GM19193 (cell line): ENCODE data around the gene MTCH2.

Experiments
- POLR2A ChIP-seq: IDR thresholded peaks from 4 replicates; pipeline ENCODE4 v1.6.1; 2011; ENCODE audit not compliant: insufficient read depth, insufficient read length; ENCODE audit errors: extremely low read depth

MTCH2 gene

GRCh38 chr11:47603295-47603694 is 39.1 kb downstream of the MTCH2 start:
- no peak for TF ChIP-seq POLR2A

GRCh38 chr11:47599902-47600301 is 42.5 kb downstream of the MTCH2 start:
- TF ChIP-seq POLR2A, result no peak

GRCh38 chr11:47595967-47596366 is 46.4 kb downstream of the MTCH2 start:
- no peak for TF ChIP-seq POLR2A

GRCh38 chr11:47595029-47595428 is 47.3 kb downstream of the MTCH2 start:
- TF ChIP-seq POLR2A, result no peak

GRCh38 chr11:47593934-47594855 is 48.2 kb downstream of the MTCH2 start, which contains the start of gene C1QTNF4:
Gene C1QTNF4, minus strand, starts transcription at chr11:47594411. Its CDS starts 3,601 bp downstream, at chr11:47590810.
- TF ChIP-seq POLR2A, result no peak

GRCh38 chr11:47593492-47593933 is 48.8 kb downstream of the MTCH2 start:
- TF ChIP-seq POLR2A, result no peak

- no peak for TF ChIP-seq POLR2A
These were observed 49.4 kb downstream of the MTCH2 start for GRCh38 chr11:47592970-47593369.

- no peak for TF ChIP-seq POLR2A
These were observed 50.1 kb downstream of the MTCH2 start for GRCh38 chr11:47592251-47592650.

GRCh38 chr11:47591764-47592163 is 50.6 kb downstream of the MTCH2 start:
- no peak for TF ChIP-seq POLR2A

- TF ChIP-seq POLR2A, result no peak
These were observed 52.1 kb downstream of the MTCH2 start for GRCh38 chr11:47589977-47590861.

- no peak for TF ChIP-seq POLR2A
These were observed 52.8 kb downstream of the MTCH2 start for GRCh38 chr11:47589584-47589976.

- TF ChIP-seq POLR2A, result no peak
These were observed 53.2 kb downstream of the MTCH2 start for GRCh38 chr11:47589118-47589517.

- TF ChIP-seq POLR2A, result no peak
These were observed 54.5 kb downstream of the MTCH2 start for GRCh38 chr11:47587723-47588326.

GRCh38 chr11:47587039-47587716 is 55.2 kb downstream of the MTCH2 start:
- no peak for TF ChIP-seq POLR2A
